HG03196 (cell line): Measurements from ENCODE around the gene DDIT4L.
"Not testable (repeated sequence)": the region's sequence is repeated elsewhere in the genome, so short reads cannot be mapped to it uniquely, and the experiment has no call there.

Source experiments
- ATAC-seq: cut with Tn5 transposase; IDR thresholded peaks from one replicate; pipeline ENCODE4 v1.9.1; 2021; ENCODE audit not compliant: unreplicated experiment

Gene DDIT4L

DNA sequence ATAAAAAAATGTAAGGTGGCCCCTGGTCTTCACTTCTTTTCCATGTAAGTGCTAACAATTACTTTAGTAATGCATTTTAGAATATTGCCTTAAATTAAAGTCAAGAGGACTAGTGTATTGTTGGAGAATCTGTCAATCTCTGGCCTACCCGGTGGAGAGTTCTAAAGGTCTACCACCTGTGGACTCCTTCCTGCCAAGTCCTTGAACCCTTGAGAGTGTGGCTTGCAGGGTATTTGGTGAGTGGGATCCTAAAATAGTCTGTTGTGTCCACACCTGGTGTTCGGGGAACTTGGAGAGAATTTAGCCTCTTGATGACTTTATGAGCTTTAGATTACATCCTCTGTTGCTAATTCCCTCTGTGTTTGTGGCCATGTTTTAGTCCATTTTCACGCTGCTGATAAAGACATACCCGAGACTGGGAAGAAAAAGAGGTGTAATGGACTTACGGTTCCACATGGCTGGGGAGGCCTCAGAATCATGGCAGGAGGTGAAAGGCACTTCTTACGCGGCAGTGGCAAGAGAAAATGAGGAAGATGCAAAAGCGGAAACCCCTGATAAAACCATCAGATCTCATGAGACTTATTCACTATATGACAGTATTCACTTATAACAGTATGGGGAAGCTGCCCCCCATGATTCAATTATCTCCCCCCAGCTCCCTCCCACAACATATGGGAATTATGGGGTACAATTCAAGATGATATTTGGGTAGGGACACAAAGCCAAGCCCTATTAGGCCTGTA lies 23.8 kb downstream of the DDIT4L start:
- no peak for ATAC-seq

DNA sequence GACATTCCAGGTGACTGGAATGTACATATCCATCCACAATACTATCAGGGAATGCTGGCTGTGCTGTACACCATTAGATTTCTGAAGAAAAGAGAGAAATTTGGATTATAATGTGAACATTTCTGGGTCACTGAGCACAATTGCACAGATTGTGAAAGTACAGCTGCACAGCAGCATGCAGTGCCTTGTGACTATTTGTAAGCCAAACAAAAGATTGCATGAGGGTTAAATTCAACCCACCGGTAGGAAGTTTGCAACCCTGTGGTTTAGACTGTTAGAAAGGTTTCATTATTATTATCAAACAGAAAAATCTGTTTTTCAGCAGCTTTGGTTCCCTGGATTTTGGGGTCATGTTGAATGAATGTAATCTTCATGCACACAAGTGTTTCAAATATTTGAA lies 24.5 kb downstream of the DDIT4L start:
- ATAC-seq: no peak

DNA sequence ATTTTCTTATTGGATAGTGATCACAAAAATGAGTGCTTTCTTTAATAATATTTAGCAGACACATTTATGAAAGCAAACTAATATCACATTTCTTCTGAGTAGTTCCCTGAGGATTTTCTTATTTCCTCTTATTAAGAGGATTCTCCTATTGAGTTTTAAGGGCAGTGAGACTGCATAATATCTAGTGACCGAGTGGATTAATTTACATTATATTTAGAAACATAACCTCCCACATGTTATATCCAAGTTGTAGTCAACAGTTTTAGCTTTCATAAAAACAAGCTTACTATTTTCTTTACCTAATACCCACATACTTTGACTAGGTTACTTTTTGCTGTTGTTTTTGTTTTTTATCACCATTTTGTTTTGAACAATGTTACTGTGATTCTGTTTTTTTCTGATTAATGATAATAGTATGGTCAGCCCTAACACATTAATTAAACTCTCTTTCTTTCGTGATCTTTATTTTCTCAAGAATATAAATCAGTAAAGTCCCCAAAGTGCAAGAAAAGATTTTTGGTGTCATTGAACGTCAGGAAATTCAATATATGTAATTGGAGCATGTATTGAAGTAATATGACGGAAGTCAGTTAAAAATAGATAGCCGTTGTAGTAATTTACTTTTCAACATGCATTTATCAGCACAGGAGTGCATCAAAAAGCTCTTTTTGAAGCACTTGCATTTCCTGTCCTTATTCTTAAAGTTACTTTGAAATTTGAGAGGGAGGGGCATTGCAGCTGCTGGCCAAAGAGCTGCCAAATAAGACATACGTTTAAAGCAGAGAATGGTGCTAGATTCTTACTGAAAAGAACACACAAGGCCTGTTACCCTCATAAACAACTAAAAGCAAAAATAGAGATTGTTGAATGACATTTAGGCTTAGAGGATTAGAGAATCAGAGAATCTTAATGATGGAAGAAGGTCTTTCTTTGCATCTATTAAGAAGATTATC lies 25.2 kb downstream of the DDIT4L start:
- ATAC-seq: no peak

DNA sequence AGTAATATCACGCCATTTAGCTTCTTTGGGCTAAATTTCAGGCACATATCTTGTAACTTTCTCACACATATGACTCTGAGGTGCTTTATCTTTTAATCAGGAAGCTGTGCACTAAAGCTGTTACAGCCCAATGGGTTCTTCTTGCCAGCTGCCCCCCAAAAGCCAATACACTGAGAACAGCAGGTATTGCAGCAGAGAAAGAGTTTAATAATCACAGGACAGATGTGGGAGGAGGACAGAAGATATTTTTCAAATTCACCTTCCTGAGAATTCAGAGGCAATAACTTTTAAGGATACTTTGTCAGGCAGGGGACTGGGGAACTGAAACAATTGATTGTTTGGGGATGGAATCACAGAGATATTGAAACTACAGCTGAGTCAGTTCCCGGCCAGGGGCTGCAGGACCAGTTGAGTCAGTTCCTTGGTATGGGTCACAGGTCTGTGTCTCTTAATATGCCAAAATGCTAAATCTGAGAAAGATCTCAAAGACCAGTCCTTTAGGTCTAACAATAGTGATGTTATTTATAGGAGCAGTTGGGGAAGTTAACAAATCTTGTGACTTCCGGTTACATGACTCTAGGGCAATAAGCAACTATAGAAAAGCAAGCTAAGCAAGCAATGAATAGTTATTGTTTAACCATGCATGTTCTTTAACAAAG lies 28.1 kb downstream of the DDIT4L start:
- peak; percentile 96 for ATAC-seq

DNA sequence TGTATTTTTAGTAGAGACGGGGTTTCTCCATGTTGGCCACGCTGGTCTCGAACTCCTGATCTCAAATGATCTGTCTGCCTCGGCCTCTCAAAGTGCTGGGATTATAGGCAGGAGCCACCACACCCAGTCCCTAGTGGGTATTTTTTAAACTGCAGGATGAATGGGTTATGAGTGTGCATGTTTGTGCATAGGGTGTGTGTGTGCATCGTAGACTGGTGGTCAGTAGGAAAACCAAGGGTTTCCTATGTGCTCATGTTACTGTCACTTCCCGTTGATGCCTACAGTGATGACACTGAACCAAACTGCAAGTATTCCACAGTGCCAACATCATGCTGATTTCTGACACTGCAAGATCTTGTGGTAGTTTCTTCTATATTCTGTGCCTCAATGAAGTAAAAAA lies 41.1 kb downstream of the DDIT4L start:
- ATAC-seq: no peak

DNA sequence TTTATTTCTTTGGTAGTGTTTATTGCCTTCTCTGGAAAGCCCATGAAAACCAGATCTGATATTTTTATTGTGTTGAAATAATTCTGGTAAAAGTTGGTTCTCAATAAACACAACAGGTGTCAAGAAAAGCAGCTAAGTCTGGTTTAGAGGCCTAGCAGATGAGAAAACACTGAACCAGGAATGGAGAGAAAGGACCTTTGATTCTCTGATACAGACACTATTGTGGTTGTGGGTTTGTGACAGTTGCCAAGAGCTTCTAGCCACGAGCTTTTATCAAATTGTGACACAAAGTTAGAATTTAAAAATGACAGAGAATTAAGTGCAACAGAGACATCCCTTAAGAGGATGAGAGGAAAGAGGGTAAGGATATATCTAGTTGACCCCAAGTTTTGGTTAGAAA lies 42.6 kb downstream of the DDIT4L start:
- no peak for ATAC-seq

DNA sequence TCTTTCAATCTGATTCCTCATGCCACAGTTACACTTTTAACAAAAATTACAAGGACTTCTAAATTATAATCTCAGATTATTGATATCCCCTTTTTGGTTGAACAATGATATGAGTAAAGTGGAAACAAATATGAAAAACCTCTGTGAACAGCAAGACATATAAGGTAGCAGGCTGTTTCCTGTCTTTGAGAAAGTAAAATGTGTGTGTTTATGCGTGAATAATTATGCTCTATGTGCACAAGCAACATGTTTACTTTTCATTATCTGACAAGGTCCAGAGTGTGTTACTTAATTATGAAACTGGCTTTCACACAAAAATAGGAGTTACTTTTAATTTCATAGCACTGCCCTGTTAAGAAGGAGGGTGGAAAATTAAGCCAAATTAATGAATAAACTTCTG lies 43.1 kb downstream of the DDIT4L start:
- ATAC-seq: no peak

DNA sequence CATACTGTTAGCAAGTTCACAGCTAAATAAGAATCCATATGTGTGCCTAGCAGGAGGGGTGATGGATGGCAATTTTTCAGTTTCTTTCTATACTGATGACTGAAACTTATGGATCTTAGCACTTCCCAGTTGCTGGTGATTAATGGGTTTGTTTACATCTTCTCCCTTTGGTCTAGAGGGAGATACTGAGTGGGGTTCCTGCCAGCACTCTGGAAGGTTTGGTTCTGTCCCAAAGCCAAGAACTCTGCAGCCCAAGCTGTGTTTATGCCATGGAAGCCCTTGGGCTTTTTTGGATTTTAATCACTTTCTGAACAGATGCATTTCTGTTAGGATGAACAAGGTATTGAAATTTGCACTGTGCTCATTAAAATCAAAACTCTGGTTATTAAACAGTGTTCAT lies 43.5 kb downstream of the DDIT4L start:
- ATAC-seq: no peak

DNA sequence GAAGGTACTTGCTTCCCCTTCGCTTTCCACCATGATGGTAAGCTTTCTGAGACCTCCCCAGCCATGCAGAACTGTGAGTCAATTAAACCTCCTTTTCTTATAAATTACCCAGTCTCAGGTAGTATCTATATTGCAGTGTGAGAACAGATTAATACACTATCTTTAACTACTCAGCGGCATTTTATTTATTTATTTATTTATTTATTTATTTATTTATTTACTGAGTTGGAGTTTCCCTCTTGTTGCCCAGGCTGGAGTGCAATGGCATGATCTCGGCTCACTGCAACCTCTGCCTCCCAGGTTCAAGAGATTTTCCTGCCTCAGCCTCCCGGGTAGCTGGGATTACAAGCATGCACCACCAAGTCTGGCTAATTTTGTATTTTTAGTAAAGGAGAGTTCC lies 52.9 kb downstream of the DDIT4L start:
- ATAC-seq: not testable (repeated sequence)
